NCI-H1436 treated with DMSO at 0.1 percent for 48 hours (cell line): ENCODE measurements around the gene JMJD1C.

Experiments
- DNase-seq: peaks from one replicate; lab custom pipeline; 2025; lab: John Stamatoyannopoulos, UW

The JMJD1C gene

DNA sequence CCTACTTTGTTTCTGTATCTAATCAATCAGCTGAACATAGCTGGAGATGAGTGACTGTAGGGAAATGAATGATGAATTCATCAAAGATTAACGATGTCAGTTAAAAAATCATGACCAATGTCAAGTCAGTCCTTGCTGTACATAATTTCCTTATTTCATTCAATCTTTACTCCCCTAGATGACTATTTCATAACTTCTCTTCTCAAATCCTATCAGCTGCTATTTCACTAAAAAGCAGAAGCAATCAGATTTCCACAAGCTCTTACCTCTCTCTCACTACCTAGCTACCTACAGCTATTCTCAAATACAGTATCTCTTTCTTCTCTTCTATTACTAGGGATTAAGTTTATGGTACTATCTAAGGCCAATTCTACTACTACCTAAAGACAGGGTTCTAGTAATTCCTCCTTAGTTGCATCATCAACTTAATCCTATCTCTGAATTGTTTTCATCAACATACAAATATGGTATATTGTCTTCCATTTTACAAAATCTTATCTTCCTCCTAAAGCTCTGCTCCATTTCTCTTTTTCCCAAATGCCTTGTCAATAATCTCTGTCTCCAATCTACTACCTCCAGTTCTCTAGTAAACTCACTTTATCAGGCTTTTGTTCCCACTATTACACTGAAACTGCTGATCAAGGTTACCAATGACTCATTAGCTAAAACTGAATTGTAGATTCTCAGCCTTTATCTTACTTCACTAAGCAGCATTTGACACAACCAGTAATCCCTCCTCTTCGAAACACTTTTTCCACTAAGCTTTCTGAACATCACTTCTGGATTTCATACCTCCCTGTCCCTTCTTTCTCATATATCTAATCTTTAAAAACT is 28.4 kb downstream of the JMJD1C start:
- DNase-seq: no peak

DNA sequence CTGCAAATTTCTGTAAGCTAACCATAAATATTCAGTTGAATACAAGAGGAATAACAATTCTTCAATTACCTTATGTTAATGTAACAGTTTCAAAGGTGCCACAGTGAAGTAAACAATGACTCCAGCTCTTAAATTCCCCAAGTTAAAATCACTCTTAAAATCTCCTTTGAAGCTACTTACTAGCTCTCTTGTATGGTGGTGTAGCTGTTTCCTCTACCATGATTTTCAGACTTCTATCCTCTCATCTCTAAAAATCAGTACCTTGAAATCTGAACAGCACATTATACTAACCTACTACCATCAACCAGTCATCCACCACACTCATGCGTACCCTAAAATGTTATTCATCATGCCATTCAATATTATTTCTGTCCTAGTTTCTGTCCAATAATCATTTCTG is 29.6 kb downstream of the JMJD1C start:
- DNase-seq: no peak

DNA sequence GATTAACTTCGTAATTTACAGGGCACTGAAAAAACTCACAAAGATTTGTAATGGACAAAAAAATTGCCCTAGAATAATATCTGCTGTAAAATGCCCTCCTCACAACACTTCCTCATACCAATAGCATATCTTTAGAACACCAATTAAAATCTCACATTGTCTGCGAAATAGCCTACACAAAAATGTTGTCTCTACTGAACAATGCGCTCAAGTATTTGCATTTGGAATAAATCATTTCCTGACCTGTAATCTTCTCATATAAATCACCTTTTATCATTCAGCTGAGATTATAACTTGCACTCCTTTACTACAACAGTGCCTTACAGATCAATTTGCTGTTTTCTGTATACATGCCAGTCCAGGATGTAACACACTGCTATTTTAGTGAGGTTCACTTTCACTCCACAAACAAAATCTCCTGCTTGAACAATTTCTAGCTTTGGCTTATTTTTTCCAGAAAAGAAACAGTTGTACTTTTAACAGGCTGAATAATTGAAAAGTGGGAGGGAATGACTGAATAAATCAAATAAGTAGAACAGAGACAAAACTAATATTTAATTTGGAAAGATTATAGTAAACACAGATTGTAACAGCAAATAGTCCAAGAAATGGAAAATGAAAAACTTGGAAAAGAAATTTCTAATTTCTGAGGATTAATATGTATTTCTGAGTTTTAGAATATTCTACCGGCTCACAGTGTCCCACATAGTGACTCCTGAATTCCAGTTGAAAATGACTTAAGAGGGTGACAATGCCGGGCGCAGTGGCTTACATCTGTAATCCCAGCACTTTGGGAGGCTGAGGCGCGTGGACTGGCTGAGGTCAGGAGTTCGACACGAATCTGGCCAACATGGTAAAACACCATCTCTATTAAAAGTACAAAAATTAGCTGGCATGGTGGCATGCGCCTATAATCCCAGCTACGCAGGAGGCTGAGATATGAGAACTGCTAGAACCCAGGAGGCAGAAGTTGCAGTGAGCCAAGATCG is 30.6 kb downstream of the JMJD1C start:
- no peak for DNase-seq

DNA sequence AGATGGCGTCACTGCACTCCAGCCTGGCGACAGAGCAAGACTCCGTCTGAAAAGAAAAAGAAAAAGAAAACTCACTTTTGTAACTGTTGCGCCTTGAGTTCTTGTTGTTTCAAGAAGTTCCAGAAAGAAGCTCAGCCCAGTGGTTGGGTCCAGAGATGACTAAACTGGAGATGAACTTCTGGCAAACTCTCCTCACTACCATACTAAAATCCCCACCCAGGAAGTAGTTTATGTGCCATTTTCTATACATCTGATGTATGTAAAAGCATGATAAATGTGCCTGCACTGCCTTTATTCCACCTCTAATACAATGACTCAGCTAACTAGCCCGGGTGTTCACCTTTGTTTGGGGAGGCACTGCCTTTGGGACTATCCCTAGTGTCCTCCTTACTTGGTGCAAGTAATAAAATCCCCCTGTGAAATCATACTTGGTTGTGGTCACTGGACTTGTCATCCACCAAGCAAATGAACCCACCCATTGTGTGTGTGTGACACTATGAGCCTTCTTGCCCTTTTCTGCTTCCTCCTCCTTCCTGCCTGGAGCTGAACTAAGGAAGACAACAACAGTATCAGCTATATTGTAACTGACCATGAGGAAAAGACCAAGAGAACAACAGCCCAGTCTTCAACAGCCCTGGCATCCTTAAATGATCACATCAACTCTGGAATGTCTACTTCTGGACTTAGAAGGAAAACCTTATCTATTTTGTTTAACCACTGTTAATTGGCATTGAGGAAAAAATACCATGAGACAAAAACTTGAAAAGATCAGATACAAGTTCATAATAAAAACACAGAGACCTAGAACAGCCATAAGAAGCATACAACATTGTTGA is 33.6 kb downstream of the JMJD1C start:
- DNase-seq: no peak

DNA sequence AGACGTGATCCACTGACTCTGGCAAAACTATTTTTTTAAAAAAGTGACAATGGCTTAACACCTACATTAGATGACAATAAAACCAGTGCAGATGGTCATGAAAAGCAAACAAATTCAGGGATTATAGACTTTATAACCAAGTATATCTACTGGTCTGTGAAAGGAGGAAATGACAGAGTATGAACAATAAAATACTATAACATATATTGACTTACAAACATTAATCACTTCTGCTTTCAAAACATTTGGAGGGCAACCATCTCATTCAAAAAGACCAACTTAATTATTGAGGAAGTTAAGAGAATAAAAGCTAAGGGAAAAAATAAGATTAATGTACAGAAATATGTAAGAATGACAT is 34.8 kb downstream of the JMJD1C start:
- no peak for DNase-seq

DNA sequence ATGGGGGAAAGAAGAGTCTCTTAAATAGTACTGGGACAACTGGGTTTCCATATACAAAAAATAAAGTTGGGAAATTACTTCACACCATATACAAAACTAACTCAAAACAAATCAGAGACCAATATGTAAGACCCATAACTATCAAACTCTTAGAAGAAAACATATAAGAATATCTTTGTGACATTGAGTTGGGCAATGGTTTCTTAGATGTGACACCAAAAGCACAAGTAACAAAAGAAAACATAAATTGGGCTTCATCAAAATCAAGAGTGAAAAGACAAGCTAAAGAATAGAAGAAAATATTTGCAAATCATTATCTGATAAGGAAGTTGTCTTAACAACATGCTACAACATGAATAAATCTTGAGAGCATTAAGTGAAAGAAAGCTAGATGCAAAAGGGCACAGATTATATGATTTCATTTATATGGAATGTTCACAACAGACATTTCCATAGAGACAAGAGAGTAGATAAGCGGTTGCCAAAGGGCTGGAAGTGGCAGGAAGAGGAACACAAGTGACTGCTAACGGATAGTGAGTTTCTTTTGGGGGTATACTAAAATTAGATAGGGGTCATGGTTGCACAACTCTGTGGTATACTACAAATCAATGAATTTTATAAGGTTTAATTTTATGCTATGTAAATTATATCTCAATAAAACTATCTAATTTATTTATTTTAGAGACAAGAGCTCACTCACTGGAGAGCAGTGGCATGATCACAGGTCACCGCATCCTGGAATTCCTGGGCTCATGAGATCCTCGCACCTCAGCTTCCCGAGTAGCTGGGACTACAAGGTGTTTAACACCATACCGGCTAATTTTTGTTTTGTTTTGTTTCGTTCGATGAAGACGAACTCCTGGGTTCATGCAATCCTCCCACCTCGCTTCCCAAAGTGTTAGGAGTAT is 35.4 kb downstream of the JMJD1C start:
- DNase-seq: no peak

DNA sequence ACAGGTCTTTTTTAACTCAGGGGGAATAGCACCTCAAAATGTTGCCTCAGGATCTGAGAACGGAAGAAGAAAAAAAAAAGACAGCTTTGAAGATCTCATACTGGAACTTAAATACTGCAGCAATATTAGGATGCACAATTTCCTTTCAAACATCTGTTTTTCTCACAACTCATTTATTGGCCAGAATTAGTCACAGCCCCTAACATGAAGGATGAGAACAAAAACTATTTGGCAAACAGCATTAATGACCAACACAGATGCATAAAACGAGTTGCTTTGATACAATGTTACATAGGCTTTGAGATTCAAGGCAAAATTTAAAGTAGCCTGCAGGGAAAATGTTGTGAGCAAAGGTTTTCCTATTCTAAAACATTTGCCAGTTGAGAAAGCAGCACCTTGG is 36.5 kb downstream of the JMJD1C start:
- DNase-seq: no peak

DNA sequence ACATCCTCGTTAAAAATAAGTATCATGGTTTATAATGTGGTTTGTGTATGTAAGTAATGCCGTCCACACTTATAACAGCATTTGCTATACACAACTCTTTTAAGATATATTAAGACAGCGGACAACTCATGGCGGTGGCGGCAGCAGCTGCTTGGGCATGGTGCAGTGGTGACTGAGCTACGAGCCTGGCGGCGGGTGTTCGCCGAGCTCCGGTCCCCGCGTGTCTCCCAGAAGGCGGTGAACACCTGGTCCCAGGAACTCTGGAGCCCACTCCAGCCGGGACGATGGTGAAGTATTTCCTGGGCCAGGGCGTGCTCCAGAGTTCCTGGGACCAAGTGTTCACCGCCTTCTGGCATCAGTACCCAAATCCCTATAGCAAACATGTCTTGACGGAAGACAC is 38.8 kb downstream of the JMJD1C start:
- DNase-seq: no peak

DNA sequence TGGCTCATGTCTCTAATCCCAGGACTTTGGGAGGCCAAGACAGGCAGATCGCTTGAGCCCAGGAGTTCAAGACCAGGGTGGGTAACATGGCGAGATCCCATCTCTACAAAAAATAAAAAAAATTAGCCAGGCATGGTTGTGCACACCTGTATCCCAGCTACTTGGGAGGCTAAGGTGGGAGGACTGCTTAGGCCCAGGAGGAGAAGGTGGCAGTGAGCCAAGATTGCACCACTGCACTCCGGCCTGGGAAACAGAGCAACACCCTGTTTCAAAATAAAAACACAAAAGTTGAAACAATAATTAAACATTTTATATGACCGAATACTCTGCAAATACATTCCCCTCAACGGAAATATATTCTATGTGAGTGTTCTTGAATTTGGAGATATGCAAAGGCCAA is 40.3 kb downstream of the JMJD1C start:
- DNase-seq: no peak

DNA sequence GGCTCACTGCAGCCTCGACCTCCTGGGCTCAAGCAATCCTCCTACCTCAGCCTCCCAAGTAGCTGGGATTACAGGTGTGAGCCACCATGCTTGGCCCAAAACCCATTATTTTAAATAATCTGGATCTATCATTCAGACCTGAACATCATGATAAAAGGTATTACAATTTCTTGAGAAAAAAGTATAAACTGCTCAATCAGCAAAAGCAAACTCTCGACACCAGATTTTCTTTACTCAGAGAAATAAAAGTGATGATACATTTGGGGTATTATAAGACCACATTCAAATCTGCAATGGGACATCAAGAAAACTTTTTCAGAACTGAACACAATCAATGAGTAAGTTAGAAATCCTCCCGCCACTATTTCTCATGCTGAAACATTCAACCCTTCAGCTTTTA is 41.2 kb downstream of the JMJD1C start:
- DNase-seq: no peak

DNA sequence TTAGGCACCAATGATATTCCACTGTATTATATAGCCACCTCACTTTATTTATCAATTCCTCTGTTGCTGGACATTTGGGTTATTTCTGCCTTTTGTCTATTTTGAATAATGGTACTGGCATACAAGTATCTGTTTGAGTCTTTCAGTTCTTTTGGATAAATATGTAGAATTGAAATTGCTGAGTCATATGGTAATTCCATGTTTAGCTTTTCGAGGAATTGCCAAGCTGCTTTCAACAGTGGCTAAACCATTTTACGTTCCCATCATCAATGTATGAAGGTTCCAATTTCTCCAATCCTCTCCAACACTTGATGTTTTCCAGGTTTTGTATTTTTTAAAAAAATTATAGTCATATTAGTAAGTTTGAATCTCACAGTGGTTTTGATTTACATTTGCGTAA is 42.3 kb downstream of the JMJD1C start:
- no peak for DNase-seq

DNA sequence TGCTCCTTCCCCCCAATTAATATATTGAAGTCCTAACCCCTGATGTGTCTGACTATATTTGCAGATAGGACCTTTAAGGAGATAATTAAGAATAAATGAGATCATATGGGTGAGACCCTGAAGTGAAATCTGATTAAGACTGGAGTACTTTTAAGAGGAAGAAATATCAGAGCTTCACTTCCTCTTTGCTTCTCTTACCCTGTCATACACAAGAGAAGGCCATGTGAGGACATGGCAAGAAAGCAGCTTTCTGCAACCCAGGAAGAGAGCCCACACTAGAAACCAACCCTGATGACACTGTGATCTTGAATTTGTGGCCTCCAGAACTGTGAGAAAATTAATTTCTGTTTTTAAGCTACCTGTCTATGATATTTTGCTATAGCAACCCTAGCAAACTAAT is 44.2 kb downstream of the JMJD1C start:
- no peak for DNase-seq

DNA sequence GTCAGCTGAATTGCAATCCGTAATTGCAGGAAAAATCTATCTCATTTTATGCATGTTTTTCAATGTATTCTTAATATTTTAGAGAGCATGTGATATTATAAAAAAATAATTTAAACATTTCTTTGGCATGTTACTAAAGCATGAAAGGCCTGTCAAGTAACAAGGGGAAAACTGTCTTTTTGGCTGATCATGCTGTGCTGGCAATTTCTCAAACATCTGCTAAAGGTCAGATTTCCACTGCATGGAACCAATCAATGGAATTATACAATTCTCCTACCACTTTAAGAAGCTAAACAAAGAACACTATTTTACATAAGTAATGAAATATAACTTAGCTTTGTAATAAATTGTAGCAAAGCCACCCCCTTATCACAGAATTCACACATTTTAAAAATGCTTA is 49.4 kb downstream of the JMJD1C start:
- no peak for DNase-seq

DNA sequence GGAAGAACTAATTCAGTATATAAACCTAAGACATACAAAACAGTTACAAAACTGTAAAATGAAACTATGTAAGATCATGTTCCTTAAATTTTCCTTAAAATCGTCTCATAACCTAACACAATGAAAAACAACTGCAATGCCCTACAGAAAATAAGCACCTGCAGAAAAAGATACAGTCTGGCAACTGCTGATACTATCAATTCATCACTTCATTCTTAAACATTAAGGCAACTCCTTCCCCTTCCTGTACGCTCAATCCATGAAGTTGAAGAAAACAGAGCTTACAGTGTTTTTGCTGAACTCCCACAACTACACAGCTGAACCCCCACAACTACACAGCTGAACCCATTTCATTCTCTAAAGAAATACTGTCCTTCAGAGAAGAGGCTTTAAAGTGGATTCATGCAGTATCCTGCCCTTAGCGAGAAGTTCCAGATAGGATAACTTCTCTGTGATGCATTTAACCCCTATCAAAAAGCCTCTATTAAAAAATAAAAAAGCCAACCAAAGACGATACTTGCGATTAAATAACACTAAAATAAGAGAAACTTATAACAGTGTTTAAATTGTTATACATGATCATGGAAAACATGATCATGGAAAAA is 50.0 kb downstream of the JMJD1C start:
- no peak for DNase-seq

DNA sequence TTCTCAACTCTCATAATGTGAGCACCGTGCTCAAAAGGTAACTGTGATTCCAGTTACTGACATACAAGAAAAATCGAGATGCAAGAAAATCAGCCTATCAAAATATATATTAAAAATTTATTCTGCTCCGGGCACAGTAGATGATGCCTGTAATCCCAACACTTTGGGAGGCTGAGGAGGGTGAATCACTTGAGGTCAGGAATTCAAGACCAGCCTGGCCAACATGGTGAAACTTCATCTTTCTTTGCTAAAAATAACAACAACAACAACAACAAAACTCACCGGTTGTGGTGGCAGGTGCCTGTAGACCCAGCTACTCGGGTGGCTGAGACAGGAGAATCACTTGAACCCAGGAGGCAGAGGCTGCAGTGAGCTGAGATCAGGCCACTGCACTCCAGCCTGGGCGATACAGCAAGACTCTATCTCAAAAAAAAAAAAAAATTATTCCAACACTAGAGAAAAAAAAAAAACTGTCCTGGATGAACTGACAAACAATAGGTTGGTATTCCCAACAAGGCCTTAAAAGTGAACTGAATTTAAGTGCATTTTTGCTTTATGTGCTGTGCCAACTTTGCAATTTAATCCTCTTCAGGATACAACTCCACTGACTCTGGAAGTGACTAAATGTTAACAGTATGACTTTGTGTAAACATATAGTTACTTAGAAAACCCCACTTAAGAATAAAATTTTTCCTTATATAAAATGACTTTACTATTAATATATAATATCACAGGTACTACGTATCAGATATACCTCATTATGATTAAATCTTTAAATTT is 51.1 kb downstream of the JMJD1C start:
- no peak for DNase-seq

DNA sequence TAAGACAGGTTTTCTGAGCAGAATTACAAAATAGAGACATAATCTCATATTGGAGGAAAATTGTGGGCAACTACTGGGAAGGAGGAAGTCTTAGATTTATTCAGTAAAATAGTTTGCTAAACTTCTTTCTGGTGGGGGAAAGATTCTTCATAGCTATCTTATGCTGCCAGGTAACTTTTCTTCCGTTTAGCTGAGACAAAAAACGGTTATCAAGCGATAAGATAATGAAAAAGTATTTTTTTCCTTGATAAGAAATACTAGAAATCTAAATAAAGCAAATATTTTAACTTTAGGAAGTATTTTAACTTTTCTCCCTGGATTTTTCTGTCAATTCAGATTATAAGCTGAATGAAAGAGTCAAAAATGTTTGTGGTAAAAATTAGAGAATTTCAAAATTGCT is 52.3 kb downstream of the JMJD1C start:
- DNase-seq: no peak

DNA sequence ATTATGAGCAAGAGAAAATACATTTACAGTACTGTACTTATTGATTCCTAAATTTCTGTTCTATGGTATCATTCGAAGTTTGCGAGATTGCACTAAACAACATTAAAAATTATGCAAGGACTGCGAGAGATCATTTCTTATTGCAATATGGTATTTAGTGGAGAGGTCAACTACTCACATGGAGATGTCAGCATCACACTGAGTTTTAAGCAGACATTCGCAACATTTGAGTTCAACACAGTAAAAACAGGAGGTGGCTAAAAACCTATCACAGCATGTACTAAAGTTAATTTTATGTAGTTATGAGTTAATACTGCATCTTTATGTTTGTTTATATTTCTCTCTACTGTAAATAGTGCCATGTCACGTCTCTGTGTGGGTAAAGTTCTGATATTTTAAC is 53.5 kb downstream of the JMJD1C start:
- no peak for DNase-seq

DNA sequence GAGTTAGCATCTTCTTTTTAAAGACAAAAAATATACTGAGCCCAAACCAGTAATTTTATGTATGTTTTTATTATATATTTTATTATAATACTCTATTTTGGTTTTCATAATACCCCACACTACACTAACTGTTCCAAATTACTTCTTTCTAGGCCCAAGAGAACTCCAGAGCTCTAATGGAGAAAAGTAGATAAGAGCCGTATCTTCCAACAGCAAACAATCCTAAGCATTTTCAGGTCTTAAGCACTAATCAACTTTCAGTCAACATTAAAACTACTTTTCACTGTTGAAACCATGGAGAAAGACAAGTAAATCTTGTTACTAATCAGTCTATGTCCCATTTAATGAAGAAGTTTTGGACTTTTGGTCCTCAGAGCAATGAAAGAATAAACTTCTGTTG is 55.1 kb downstream of the JMJD1C start:
- no peak for DNase-seq

DNA sequence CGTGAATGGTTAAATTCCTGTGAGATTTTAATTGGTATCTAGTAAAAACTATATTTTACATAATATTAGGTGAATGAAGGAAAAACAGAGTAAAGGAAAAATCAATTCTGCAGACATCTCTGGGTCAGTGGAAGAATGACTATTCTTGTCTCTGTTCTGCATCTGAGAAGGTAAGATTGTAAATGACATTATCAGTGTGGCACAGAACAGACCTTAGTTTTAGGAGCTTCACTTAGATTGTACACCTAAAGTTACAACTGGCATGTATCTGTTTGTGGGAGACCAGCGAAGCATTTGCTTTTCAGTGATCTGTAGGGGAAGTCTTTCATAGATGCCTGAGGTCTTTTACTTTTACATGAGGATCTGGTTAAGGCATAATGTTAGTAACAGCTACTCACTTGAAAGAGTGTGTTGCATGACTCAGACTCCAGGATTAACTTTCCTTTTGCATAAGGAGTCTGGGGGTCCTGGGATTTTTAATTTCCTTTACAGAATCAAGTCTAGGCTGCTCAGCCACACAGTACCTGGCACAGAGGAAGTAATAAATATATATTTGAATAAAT is 56.2 kb downstream of the JMJD1C start:
- DNase-seq: no peak
